Measurements from ENCODE around the gene SNTB2. TPM values are rescaled to one million over a fixed set of nuclear protein-coding genes. Genes with fewer than 3 reads are reported as not detected.

Gene SNTB2
- total and polyA plus RNA-seq, 2 of the 13 experiments (the other 11 are each of a cell fraction or from before 2014, with no cell fraction given): 11.5 to 19.2 TPM

GRCh38 chr16:69326172-69326873 lies 139.4 kb downstream of the SNTB2 start (continued):
- no peak for TF ChIP-seq ATF1 (CRISPR knock-in tag; IDR thresholded peaks at IDR 0.05)
- TF ChIP-seq TCF7 (IDR thresholded peaks at IDR 0.05; ENCODE audit: low read depth): no peak
- TF ChIP-seq ZNF619 (CRISPR knock-in tag; IDR thresholded peaks at IDR 0.05): no peak
- no peak for TF ChIP-seq IKZF1 (IDR thresholded peaks at IDR 0.05)
- TF ChIP-seq IRX3 (CRISPR knock-in tag; IDR thresholded peaks at IDR 0.05; ENCODE audit: borderline replicate concordance, low read depth): no peak
- no peak for TF ChIP-seq ZNF460 (CRISPR knock-in tag; IDR thresholded peaks at IDR 0.05; ENCODE audit: borderline replicate concordance)
- TF ChIP-seq TBL1XR1 (IDR thresholded peaks at IDR 0.05; ENCODE audit: borderline replicate concordance, low read length, partially characterized antibody): no peak
- TF ChIP-seq MXD1 (CRISPR knock-in tag; IDR thresholded peaks at IDR 0.05): no peak
- no peak for TF ChIP-seq HOXD1 (CRISPR knock-in tag; IDR thresholded peaks at IDR 0.05)
- no peak for TF ChIP-seq ZNF512 (CRISPR knock-in tag; IDR thresholded peaks at IDR 0.05)
- TF ChIP-seq DRAP1 (CRISPR knock-in tag; IDR thresholded peaks at IDR 0.05): peak; percentile 28; the same call in 1 of the 2 replicates
- peak; percentile 92 for TF ChIP-seq PAXIP1 (CRISPR knock-in tag; conservative IDR thresholded peaks at IDR 0.05)
- no peak for TF ChIP-seq TRIM24 (CRISPR knock-in tag; IDR thresholded peaks at IDR 0.05)
- no peak for TF ChIP-seq ZBTB10 (CRISPR knock-in tag; IDR thresholded peaks at IDR 0.05; ENCODE audit: borderline replicate concordance)
- no peak for TF ChIP-seq KAT7 (CRISPR knock-in tag; IDR thresholded peaks at IDR 0.05; ENCODE audit: borderline replicate concordance)
- TF ChIP-seq CREM (IDR thresholded peaks at IDR 0.05): no peak
- no peak for TF ChIP-seq CREM (CRISPR knock-in tag; IDR thresholded peaks at IDR 0.05)
- TF ChIP-seq ARHGAP35 (CRISPR knock-in tag; IDR thresholded peaks at IDR 0.05; ENCODE audit: borderline replicate concordance): no peak
- TF ChIP-seq ZFAT (CRISPR knock-in tag; conservative IDR thresholded peaks at IDR 0.05): no peak
- no peak for TF ChIP-seq STAG1 (CRISPR knock-in tag; IDR thresholded peaks at IDR 0.05)
- peak; percentile 69 for TF ChIP-seq ZNF274 (CRISPR knock-in tag; IDR thresholded peaks at IDR 0.05)
- TF ChIP-seq ESRRA (CRISPR knock-in tag; IDR thresholded peaks at IDR 0.05; ENCODE audit: low read depth): peak; percentile 85; the same call in 1 of the 2 replicates
- no peak for TF ChIP-seq HOXA7 (CRISPR knock-in tag; IDR thresholded peaks at IDR 0.05)
